ENCODE data around the gene ZNF426.
"Not testable (repeated sequence)": the region's sequence is repeated elsewhere in the genome, so short reads cannot be mapped to it uniquely, and the experiment has no call there.

Gene ZNF426

DNA sequence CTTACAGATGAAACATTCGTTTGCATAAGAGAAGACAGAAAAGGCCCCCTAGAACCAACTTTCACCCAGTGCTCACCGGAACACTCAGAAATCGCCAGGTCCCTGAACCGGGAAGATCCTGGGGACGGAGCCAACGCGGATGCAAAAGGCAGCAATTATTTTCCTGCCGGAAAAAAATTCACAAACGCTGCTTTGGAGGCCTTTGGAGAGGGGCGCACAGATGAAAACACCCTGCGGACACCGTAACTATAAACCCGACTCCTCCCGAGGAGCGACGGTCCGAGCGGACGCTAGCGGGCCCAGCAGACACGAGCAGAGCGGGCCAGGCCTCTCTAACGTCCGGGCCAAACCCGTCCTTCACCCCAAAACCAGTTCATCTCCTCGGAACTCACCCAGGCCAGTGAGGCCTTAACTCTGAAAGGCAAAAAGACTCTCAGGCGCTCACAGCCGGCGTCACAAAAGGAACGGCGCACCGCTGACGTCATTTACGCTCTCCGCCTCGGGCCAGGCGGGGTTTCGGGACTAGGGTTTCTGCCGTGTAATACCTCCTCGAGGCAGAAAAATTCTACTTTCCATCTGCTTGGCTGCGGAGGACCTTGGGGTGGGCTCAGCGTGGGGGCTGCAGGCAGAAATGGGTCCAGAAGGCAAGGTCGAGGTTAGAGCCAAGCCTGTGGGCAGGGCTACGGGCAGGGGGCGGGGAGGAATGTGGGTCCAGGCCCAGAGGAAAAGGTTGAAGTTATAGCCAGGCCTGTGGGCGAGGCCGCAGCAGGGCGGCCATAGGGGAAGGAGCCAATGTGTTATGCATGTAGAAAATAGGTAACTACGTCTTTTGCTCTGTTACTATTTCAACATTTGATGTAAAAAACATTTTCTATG lies at the start of gene ZNF426:
TSS of gene ZNF426 (minus strand) at position 463 of the 876 bp plus-strand sequence. CDS start 2,413 bp downstream, outside the sequence.
- peak; percentile 88 for DNase-seq (ENCODE audit: extremely low spot score)
- POLR2A ChIA-PET, result no interaction called here
- CTCF ChIA-PET, result no interaction called here
- TF ChIP-seq, protein P1, sequence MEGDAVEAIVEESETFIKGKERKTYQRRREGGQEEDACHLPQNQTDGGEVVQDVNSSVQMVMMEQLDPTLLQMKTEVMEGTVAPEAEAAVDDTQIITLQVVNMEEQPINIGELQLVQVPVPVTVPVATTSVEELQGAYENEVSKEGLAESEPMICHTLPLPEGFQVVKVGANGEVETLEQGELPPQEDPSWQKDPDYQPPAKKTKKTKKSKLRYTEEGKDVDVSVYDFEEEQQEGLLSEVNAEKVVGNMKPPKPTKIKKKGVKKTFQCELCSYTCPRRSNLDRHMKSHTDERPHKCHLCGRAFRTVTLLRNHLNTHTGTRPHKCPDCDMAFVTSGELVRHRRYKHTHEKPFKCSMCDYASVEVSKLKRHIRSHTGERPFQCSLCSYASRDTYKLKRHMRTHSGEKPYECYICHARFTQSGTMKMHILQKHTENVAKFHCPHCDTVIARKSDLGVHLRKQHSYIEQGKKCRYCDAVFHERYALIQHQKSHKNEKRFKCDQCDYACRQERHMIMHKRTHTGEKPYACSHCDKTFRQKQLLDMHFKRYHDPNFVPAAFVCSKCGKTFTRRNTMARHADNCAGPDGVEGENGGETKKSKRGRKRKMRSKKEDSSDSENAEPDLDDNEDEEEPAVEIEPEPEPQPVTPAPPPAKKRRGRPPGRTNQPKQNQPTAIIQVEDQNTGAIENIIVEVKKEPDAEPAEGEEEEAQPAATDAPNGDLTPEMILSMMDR (IDR thresholded peaks at IDR 0.05; ENCODE audit: control extremely low read depth, extremely low read depth, low read depth, missing control alignments), result no peak

DNA sequence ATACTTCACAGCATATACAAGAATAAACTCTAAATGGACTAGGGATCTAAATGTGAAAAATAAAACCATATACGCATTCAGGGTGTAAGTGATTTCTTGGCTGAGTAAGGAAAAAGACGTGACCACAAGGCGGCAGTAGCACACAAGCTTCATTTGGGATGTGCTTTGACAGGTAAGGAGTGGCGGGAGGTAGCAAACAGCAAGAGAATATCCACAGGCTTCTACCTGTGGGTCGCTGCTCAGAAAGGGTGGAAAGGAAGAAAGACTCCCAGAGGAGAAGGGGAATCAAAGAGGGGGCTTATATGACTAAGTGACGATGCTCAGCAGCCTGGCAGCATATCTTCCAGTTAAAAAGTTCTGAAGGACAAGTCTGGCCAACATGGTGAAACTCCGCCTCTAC lies 48.3 kb upstream of the ZNF426 start:
- DNase-seq (ENCODE audit: extremely low spot score), result peak; percentile 41
- ChIA-PET POLR2A (no interaction called here), CTCF (interaction anchor here (0.9 to 1.7 kb wide), 8 partner anchors 12 to 209 kb away, joined by 3 to 7 read pairs (median 3); no protein-coding TSS in a partner anchor)
- TF ChIP-seq, protein P1 (IDR thresholded peaks at IDR 0.05; ENCODE audit: control extremely low read depth, extremely low read depth, low read depth, missing control alignments), result peak; percentile 69

DNA sequence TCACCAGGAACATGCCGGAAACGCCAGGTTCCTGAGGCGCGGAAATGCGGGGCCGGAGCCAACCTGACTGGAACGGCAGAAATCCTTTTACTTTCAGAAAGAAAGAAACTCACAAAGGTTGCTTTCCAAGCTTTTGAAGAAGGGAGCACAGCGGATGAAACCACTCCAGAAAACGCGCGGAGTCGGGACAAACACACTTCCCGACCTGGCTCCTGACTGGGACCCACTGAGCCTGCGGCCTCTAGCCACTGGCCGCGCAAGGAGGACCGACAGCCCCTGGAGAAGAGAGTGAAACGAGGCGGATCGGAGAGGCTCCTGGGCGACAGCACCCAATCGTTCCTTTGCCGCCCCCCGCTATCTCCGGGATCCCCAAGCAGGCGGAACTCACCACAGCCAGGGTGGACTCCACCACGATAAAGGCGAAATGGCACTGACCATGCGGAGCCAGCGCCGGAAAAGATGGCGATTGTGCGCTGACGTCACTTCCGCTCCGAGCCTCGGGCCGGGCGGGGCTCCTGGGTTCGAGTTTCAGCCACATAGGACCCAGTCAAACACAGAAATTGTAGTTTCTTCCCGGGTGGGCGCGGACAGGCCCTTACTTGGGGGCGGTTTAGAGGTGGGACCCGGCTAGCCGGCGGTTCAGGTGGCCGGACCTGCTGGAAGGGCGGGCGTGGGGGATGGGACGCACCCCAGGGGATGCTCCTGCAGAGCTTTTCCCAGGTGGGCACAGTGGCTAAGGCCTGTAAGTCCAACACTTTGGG lies 45.8 kb upstream of the ZNF426 start, which contains the start of gene ZNF121:
TSS of gene ZNF121 (minus strand) at position 432 of the 761 bp plus-strand sequence. CDS start 16,407 bp downstream, outside the sequence.
- TF ChIP-seq, protein P1 (IDR thresholded peaks at IDR 0.05; ENCODE audit: control extremely low read depth, extremely low read depth, low read depth, missing control alignments), result no peak
- CTCF ChIA-PET, result interaction anchor here (1.3 to 1.4 kb wide), 2 partner anchors 41 to 379 kb away, joined by 3 to 6 read pairs; no protein-coding TSS in a partner anchor
- POLR2A ChIA-PET, result interaction anchor here (1.1 kb wide), 1 partner anchor 454 kb away, joined by 3 read pairs; no protein-coding TSS in a partner anchor
- peak; percentile 88 for DNase-seq (ENCODE audit: extremely low spot score)

DNA sequence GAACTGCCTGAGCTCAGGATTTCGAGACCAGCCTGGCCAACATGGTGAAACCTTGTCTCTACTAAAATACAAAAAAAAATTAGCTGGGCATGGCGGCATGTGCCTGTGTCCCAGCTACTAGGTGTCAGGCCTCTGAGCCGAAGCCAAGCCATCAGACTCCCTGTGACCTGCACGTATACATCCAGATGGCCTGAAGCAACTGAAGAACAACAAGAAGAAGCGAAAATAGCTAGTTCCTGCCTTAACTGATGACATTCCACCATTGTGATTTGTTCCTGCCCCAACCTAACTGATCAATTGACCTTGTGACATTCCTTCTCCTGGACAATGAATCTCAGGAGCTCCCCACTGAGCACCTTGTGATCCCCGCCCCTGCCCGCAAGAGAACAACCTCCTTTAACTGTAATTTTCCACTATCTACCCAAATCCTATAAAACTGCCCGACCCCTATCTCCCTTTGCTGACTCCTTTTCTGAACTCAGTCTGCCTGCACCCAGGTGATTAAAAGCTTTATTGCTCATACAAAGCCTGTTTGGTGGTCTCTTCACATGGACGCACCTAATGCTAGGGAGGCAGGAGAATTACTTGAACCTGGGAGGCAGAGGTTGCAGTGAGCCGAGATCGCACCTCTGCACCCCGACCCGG lies 43.8 kb upstream of the ZNF426 start:
- ChIA-PET POLR2A (interaction anchor here (0.6 kb wide), 1 partner anchor 203 kb away, joined by 9 read pairs; no protein-coding TSS in a partner anchor), CTCF (interaction anchor here (1.2 kb wide), 1 partner anchor 147 kb away, joined by 4 read pairs; the partner anchor contains the start of gene ZNF266)
- not testable (repeated sequence) for DNase-seq (ENCODE audit: extremely low spot score)

DNA sequence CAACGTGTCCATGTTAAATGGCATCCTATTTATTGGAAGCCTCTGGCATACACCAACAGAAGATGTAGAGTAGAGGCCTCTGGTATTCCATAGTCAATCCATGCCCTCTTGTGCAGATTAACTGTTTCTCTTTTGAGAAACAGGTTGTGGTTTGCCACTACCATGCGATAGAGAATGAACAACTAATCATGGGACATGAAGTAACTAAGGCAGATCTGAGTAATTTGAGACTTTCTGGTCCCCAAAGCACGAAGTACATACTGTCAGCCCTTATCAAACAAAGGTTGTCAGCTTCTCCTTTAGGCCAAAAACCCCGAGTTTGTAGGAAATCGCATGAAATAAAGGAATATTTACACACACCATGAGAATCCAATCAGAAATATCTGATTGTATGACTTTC lies 42.3 kb upstream of the ZNF426 start:
- no peak for DNase-seq (ENCODE audit: extremely low spot score)
- TF ChIP-seq, protein P1 (IDR thresholded peaks at IDR 0.05; ENCODE audit: control extremely low read depth, extremely low read depth, low read depth, missing control alignments), result no peak
- CTCF ChIA-PET, result no interaction called here
- POLR2A ChIA-PET, result no interaction called here

DNA sequence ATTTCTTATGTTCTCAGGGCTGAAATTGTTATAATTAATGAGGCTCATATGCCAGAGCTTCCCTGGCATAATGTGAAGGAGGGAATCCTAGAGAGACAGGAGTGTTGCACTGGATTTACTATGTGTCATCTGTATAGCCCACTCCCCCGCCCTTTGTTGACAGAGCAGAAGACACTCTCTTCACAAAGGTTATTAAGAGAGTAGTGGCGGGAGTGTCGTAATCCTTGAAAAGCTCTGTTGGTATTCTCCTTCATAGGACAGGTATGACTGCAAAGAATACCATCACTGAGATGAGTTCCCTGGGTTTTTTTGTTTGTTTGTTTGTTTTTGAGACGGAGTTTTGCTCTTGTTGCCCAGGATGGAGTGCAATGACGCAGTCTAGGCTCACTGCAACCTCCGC lies 31.8 kb upstream of the ZNF426 start:
- DNase-seq (ENCODE audit: extremely low spot score), result no peak
- POLR2A ChIA-PET, result no interaction called here
- TF ChIP-seq, protein P1 (IDR thresholded peaks at IDR 0.05; ENCODE audit: control extremely low read depth, extremely low read depth, low read depth, missing control alignments), result no peak
- CTCF ChIA-PET, result no interaction called here
